Activated naive CD8-positive, alpha-beta T cell treated with anti-CD3 and anti-CD28 coated beads for 36 hours (primary cell): ENCODE data around the gene CNBD2. TPM values are rescaled to one million over a fixed set of nuclear protein-coding genes. Genes with fewer than 3 reads are reported as not detected.
"Not testable (repeated sequence)": the region's sequence is repeated elsewhere in the genome, so short reads cannot be mapped to it uniquely, and the experiment has no call there.

ENCODE experiments used
- DNase-seq: peaks from one replicate; pipeline ENCODE4 v3.0.0; 2021
- H3K27ac Mint-ChIP-seq: one replicate; pipeline ENCODE4 v1.8.0; 2022; ENCODE audit warnings: mild to moderate bottlenecking, moderate library complexity, mixed read lengths
- H3K27me3 Mint-ChIP-seq: one replicate; pipeline ENCODE4 v1.8.0; 2022; ENCODE audit warnings: mild to moderate bottlenecking, mixed read lengths
- H3K36me3 Mint-ChIP-seq: one replicate; pipeline ENCODE4 v1.8.0; 2021; ENCODE audit warnings: mild to moderate bottlenecking, mixed read lengths
- H3K4me1 Mint-ChIP-seq: one replicate; pipeline ENCODE4 v1.8.0; 2021; ENCODE audit warnings: mixed read lengths
- H3K4me3 Mint-ChIP-seq: one replicate; pipeline ENCODE4 v1.8.0; 2022; ENCODE audit warnings: mild to moderate bottlenecking, moderate library complexity, mixed read lengths
- H3K9me3 Mint-ChIP-seq: one replicate; pipeline ENCODE4 v1.8.0; 2022; ENCODE audit warnings: mixed read lengths
- total RNA-seq, 2 experiments: library from RNA; stranded (reverse); gene quantifications; one replicate each; pipeline ENCODE4 v1.2.3, GENCODE V29; 2021

The CNBD2 gene
- 1 to 10 TPM; 3.6 to 3.8 TPM for total RNA-seq

DNA sequence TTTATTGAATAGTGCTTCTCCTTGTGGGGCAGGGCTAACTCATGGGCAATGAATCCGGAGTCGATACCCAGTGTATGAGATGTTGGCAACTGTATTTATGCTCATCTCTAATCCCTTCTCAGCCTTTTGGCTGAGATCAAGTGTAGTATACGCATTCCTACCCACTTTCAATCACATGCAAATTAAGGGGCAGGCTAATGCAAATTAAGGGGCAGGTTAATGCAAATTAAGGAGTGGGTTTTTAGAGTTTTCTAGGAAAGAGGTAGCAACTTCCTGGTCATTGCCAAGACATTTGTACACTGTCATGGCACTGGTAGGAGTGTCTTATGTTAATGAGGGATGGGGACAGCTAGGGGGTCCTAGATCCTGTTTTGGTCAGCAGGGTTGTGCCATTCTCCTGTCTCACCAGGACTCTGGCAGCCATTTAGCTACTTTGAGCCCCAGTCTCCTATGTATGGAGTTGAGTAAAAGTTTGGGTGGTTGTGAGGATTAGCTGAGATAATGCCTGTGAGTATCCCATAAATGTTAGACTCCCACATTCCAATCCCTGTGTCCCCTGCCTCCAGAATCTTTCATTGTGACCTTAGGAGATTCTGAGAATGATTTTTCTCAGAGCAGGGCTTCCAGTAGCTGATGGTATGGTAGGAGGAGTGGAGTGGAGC lies at the start of gene CNBD2:
Gene CNBD2, plus strand, starts transcription at position 612 of the 662 bp plus-strand sequence. CDS start 173 bp downstream, outside the sequence.
- Mint-ChIP-seq H3K4me3 (no peak within 1 kb of the TSS), H3K36me3 (no peaks in the 10 kb centered on the region), H3K9me3 (no peaks in the 10 kb centered on the region), H3K4me1 (no peaks in the 10 kb centered on the region), H3K27ac (no peak within 1 kb of the TSS), H3K27me3 (no peaks in the 10 kb centered on the region)
- no peak for DNase-seq

DNA sequence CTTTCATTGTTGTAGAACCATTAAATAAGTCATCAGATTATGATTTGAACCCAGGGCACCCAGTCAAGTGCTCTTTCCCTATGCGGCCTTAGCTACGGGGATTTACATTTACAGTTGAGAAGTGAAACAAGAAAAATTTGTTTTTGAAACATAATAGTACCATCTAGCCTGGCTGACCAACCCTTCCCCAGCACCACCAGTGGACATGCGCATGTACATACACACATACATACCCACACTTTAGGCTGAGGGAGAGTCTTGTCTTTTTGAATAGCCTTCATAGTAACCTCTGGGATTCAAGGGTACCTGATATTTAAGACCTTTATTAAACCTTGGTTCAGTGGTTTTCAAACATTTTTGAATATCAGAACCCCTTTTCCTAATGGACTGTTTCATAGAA lies 47.9 kb upstream of the CNBD2 start:
- no peaks in the 10 kb centered on the region for H3K27me3 Mint-ChIP-seq
- no peak overlapping the region for H3K4me3 Mint-ChIP-seq
- H3K4me1 Mint-ChIP-seq = peaks cover 3% of the 10 kb centered on the region
- DNase-seq = no peak
- no peak overlapping the region for H3K27ac Mint-ChIP-seq
- H3K9me3 Mint-ChIP-seq = no peaks in the 10 kb centered on the region
- peaks cover 5% of the 10 kb centered on the region for H3K36me3 Mint-ChIP-seq

DNA sequence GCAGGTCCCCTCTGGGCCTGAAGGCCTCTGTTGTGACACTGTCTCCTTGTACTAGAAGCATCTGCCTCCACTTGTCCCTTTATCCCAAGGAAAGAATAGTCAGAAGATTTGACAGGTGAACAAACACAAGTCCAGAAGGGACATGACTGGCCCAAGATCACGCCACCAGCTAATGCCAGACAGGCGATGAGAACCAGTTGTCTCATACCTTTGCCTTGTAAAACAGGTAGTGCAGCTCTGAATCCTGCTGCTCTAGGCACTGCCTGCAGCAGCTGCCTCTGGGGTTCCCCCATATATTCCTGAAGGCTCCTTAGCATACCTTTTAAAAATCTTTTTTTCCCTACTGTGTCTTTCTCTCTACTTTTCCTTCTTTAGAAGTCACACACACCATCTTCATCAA lies 39.1 kb upstream of the CNBD2 start:
- no peaks in the 10 kb centered on the region for H3K27me3 Mint-ChIP-seq
- H3K27ac Mint-ChIP-seq = no peak overlapping the region
- peaks cover 15% of the 10 kb centered on the region for H3K36me3 Mint-ChIP-seq
- H3K9me3 Mint-ChIP-seq = no peaks in the 10 kb centered on the region
- no peak overlapping the region for H3K4me3 Mint-ChIP-seq
- DNase-seq = no peak
- H3K4me1 Mint-ChIP-seq = peaks cover 2% of the 10 kb centered on the region

DNA sequence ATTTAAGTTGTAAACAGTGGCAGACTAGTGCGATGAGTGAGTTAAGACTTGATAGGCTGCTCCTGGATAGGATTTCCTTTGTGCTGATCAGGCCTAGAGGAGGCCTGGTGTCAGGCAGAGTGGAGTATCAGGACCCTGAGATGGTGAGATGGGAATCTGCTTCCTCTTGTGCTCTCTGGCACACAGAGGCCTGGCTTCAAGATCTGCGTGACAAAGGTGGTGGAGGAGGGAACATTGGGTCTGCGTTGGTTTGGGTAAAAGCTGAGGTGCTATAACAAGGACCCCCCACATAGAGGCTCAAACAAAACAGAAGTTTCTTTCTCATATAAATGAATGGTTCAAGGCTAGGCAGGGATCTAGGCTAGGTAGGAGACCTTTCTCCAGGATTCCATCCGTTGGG lies 34.3 kb upstream of the CNBD2 start:
- H3K27ac Mint-ChIP-seq = peak overlapping the region; percentile 49
- H3K36me3 Mint-ChIP-seq = peaks cover 19% of the 10 kb centered on the region

DNA sequence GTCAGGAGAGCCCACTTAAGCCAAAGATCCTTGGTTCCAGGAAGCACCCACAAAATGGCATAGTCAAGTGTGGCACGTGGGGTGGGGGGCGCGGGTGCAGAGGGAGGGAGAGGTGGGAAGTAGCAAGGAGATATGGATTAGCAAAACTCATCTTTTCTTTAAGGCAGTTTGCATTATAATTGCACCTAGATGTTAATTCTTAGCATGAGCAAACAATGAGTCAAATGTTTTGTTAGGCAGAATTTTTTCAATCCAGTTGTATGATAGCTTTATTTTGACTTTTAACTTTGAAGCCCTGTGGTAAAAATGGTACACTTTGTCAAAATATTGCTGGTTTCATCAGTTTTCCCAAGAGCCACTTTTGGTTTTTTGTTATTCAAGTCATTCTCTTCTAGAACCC lies 29.1 kb upstream of the CNBD2 start:
- DNase-seq = no peak

More for the DNA sequence above, 34.3 kb upstream of the CNBD2 start:
- peaks cover 10% of the 10 kb centered on the region for H3K4me1 Mint-ChIP-seq
- no peak overlapping the region for H3K4me3 Mint-ChIP-seq
- no peak for DNase-seq
- no peaks in the 10 kb centered on the region for H3K9me3 Mint-ChIP-seq
- no peaks in the 10 kb centered on the region for H3K27me3 Mint-ChIP-seq

DNA sequence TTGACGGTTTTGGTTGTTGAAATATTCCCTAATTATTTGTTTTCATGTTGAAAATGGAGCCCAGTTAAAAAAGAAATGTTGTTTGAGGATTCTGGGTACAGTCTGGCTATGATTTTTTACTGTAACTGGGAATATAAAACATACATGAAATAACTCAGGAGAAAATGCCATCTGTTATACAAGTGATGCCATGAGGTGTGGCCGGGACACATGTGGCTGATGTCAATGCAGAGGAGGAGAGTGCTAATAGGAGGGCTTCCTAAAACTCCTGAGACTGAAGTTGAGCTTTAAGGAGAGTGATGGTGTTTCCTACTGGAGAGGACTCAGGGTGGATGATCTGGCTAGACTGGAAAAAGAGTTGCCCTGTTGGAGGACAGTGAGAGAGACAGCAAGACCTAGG lies 26.8 kb upstream of the CNBD2 start:
- Mint-ChIP-seq H3K36me3 (peaks cover 14% of the 10 kb centered on the region), H3K27me3 (no peaks in the 10 kb centered on the region), H3K9me3 (no peaks in the 10 kb centered on the region), H3K27ac (no peak overlapping the region), H3K4me3 (no peak overlapping the region), H3K4me1 (no peaks in the 10 kb centered on the region)
- DNase-seq = no peak

More for the DNA sequence above, 29.1 kb upstream of the CNBD2 start:
- Mint-ChIP-seq H3K27ac (no peak overlapping the region), H3K9me3 (no peaks in the 10 kb centered on the region), H3K4me1 (peaks cover 8% of the 10 kb centered on the region), H3K4me3 (no peak overlapping the region), H3K36me3 (peaks cover 18% of the 10 kb centered on the region), H3K27me3 (no peaks in the 10 kb centered on the region)

DNA sequence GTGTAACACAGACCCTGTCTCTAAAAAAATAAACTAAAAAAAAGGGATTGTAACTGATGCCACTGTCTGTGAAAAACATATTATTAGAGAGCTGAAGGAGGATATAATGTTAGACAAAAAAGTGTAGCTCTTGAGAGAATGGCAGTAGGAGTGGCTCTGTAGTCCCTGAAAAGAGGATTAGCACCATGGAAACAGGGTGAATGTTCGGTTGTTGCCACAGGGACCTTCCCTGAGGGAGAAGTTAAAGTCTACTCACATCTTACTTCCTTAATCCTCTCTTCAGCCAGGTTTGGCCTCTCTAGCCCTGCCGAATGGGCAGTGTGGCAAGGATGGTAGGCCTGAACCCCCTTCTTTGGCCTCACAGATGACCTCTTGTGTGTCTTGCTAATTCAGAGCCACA lies 26.1 kb upstream of the CNBD2 start:
- H3K9me3 Mint-ChIP-seq = no peaks in the 10 kb centered on the region
- no peak overlapping the region for H3K4me3 Mint-ChIP-seq
- H3K27ac Mint-ChIP-seq = peak overlapping the region; percentile 43

DNA sequence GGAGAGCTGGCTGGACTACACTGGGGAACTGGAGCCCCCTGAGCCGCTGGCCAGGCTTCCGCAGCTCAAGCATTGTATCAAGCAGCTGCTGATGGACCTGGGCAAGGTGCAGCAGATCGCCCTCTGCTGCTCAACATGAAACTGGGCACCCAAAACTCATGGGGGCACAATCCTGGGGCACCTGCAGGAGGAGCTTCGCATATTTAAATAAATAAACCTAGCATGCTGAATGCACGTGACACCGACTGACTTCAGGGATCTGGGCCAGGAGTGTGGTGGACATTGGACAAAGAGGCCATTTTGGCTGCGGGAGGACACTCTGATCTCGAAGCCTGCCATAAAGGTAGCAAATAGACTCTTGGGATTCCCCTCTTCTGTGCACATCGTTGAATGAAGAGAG lies 20.9 kb upstream of the CNBD2 start:
- DNase-seq = peak; percentile 27
- peaks cover 6% of the 10 kb centered on the region for H3K4me1 Mint-ChIP-seq
- no peaks in the 10 kb centered on the region for H3K27me3 Mint-ChIP-seq
- no peak overlapping the region for H3K4me3 Mint-ChIP-seq
- peaks cover 15% of the 10 kb centered on the region for H3K36me3 Mint-ChIP-seq
- no peak overlapping the region for H3K27ac Mint-ChIP-seq
- no peaks in the 10 kb centered on the region for H3K9me3 Mint-ChIP-seq

More for the DNA sequence above, 26.1 kb upstream of the CNBD2 start:
- peaks cover 14% of the 10 kb centered on the region for H3K36me3 Mint-ChIP-seq
- H3K27me3 Mint-ChIP-seq = no peaks in the 10 kb centered on the region
- DNase-seq = no peak
- H3K4me1 Mint-ChIP-seq = no peaks in the 10 kb centered on the region

DNA sequence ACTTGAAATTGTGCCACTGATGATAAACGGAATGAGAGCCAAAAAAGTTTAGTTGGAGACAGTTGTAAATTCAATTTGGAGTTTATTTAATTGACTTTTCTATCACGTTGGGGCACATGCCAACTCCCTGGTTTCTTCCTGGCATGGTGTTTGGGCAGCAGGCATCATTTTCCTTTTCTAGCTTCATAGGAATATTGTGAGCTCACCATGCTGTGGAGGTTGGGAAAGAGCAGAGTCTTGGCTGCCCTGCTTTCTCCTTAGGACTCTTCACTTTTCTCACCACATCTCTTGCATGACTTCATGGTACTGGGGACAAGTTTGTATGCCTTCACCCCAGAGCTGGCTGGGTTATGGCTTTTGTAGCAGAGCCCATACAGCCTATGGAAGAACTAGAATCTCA lies 20.5 kb upstream of the CNBD2 start:
- H3K27ac Mint-ChIP-seq = no peak overlapping the region
- DNase-seq = no peak
- H3K4me3 Mint-ChIP-seq = no peak overlapping the region
- no peaks in the 10 kb centered on the region for H3K27me3 Mint-ChIP-seq
- peaks cover 8% of the 10 kb centered on the region for H3K4me1 Mint-ChIP-seq
- H3K36me3 Mint-ChIP-seq = peaks cover 19% of the 10 kb centered on the region
- no peaks in the 10 kb centered on the region for H3K9me3 Mint-ChIP-seq

DNA sequence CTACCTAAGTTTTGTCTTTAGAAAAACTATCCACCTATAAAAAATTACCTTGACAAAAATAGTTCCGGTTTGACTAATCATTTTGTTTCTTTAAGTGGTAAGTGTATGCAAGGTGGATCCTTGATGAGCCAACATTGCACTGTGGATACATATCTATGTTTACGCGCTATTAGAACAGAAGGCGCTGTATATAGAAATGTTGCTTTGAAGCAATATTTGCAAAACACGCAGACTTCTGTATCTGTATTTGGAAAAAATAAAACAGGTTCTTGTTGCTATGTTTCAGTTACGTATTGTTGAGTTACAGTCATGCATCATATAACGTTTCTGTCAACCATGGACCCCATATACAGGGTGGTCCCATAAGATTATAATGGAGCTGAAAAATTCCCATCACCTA lies 18.3 kb upstream of the CNBD2 start:
- Mint-ChIP-seq H3K9me3 (no peaks in the 10 kb centered on the region), H3K27ac (no peak overlapping the region), H3K4me3 (no peak overlapping the region), H3K4me1 (peaks cover 9% of the 10 kb centered on the region), H3K27me3 (no peaks in the 10 kb centered on the region), H3K36me3 (peaks cover 22% of the 10 kb centered on the region)
- no peak for DNase-seq

DNA sequence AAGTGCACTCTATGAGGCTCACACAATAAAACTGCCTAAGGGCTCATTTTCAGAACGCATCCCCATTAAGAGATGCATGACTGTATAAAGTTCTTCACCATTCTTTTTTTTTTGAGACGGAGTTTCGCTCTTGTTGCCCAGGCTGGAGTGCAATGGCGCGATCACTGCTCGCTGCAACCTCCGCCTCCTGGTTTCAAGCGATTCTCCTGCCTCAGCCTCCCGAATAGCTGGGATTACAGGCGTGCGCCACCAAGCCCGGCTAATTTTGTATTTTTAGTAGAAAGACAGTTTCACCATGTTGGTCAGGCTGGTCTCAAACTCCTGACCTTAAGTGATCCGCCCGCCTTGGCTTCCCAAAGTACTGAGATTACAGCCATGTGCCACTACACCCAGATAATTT lies 16.3 kb upstream of the CNBD2 start:
- H3K27me3 Mint-ChIP-seq = not testable (repeated sequence)

DNA sequence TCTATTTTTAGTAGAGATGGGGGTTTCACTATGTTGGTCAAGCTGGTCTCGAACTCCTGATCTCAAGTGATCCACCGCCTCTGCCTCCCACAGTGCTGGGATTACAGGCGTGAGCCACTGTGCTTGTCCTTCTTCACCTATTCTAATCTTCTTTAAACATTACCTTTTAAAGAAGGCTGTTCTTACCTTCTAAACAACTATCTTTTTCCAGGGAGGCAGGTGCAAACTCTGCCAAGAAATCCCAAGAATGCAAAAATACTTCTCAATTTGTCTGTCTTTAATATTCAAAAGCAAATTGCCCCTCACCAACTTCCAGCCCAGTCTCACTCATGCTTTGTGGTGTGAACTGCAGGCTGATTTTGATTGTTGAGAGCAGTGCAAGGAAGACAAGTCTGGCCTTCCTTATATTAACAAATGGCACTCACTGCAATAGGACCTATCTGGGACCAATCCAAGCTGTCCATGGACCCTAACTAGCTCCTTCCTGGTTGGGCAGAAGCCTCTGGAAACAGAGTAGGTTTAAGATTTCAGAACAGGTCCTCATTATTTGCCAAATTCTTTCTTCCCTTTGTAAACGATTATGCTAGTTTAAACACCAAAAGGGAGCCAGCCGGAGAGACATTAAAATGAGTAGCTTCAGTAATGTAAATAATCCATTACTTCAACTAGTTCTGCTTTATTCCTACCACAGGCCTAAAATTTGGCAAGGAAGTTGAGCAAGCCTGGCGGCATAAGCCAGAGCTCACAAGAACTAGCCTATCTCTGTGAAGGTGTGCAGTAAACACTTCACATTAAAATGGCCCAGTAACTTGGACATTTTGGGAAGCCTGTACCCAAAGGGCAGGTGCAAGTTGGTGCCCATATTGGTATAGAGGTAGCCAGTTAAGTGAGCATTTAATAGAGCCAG lies 15.7 kb upstream of the CNBD2 start:
- no peaks in the 10 kb centered on the region for H3K9me3 Mint-ChIP-seq
- no peak for DNase-seq
- H3K36me3 Mint-ChIP-seq = peaks cover 20% of the 10 kb centered on the region
- peaks cover 9% of the 10 kb centered on the region for H3K4me1 Mint-ChIP-seq
- peak overlapping the region; percentile 100 for H3K27ac Mint-ChIP-seq
- H3K27me3 Mint-ChIP-seq = no peaks in the 10 kb centered on the region
- peak overlapping the region; percentile 99 for H3K4me3 Mint-ChIP-seq

More for the DNA sequence above, 16.3 kb upstream of the CNBD2 start:
- Mint-ChIP-seq H3K27ac (peak overlapping the region; percentile 100), H3K4me3 (peak overlapping the region; percentile 99), H3K36me3 (peaks cover 22% of the 10 kb centered on the region)
- H3K9me3 Mint-ChIP-seq, H3K4me1 Mint-ChIP-seq, DNase-seq: not testable (repeated sequence)

DNA sequence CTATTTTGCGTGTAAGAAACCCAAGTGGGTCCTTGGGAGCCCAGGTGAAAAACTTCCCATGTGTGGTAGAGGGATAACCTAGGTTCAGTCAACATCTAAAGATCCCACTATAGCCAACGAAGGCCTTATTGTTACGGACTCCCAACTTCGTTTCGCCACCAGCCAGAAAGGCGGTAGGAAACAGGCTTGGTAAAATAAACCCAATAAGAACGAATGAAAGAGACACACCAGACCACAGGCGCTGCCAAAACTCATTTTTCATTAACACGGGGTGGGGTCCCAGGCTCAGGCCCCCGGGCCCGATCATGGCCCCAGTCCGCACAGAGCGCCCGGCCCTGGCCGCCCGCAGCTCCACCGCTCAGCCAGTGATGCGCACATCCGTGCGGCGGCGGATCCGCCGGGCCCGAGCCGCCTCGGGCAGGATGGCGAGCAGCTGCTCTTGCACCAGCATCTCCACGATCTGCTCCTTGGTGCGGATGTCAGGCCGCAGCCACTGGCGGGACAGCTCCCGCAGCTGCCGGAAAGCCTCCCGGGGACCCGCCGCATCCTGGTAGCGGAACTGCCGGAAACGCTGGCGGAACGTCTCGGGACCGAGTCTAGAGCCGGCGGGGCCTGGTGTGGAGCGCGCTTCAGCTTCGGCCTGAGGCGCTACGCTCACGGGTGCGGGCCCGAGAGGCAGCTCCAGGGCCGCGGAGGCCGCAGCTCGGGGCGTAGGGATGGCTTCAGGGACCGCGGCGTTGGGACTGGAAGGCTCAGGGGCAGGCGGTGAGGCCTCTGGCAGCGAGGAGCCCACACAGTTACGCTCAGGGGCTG lies 14.8 kb upstream of the CNBD2 start:
- Mint-ChIP-seq H3K9me3 (no peaks in the 10 kb centered on the region), H3K4me1 (peaks cover 9% of the 10 kb centered on the region), H3K27ac (peak overlapping the region; percentile 100), H3K4me3 (peak overlapping the region; percentile 99), H3K27me3 (no peaks in the 10 kb centered on the region), H3K36me3 (peaks cover 20% of the 10 kb centered on the region)
- peak; percentile 71 for DNase-seq

DNA sequence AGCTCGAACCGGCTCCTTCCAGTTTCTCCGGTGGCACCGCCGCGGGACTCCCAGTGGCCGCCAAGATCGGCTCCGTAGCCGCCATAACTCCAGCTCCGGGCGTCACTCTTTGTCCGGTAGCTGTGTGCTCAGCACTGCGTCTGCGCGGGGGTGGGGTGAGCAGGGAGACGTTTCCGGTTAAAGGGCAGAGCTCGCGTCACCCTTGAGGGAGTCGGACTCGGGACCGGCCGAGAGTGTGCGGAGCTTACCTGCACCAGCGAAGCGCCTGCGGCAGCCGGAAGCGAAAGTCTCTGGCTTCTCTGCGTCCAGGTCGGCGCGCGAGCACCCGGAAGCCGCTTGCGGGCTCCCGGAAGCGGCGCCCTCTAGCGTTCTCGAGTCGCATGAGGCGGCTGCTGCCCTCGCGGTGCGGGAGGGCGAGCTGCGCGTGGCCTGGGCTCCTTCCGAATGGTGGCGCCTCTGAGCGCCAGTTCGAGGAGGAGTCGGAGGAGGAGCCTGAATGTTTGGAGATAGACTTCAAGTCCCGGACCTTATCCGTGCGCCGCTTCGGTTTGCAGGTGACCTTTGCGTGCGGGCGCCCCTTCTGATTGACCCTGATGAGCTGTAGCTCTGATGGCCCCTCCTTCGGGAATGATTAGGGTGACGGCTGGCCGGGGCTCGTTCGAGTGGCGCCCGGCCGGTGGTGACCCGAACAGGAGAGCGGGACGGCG lies 14.0 kb upstream of the CNBD2 start, which contains the start of gene SCAND1:
Gene SCAND1, minus strand, starts transcription at position 303 of the 707 bp plus-strand sequence. Its CDS starts 218 bp downstream, at position 85.
- Mint-ChIP-seq H3K36me3 (peaks cover 22% of the 10 kb centered on the region), H3K9me3 (peaks cover 3% of the 10 kb centered on the region), H3K27me3 (no peaks in the 10 kb centered on the region), H3K4me3 (peak within 1 kb of the TSS; percentile 99), H3K4me1 (peaks cover 9% of the 10 kb centered on the region), H3K27ac (peak within 1 kb of the TSS; percentile 100)
- DNase-seq = peak; percentile 99
